Neural cell (in vitro differentiated cells): ENCODE measurements around the gene RBM4.

ENCODE experiments used
- EP300 ChIP-seq: fragments of 450-650 bp; conservative IDR thresholded peaks from 2 replicates; pipeline ENCODE4 v1.6.1; 2014; ENCODE audit warnings: antibody characterized with exemption, mild to moderate bottlenecking, moderate library complexity; ENCODE audit not compliant: poor library complexity, severe bottlenecking
- POLR2AphosphoS5 ChIP-seq: IDR thresholded peaks from 2 replicates; pipeline ENCODE4 v1.6.1; 2012
- TF ChIP-seq, protein P1 (sequence below): fragments of 450-650 bp; IDR thresholded peaks from 2 replicates; pipeline ENCODE4 v1.5.1; 2014; ENCODE audit warnings: antibody characterized with exemption, mild to moderate bottlenecking, moderate library complexity; ENCODE audit not compliant: poor library complexity, severe bottlenecking

DNA sequence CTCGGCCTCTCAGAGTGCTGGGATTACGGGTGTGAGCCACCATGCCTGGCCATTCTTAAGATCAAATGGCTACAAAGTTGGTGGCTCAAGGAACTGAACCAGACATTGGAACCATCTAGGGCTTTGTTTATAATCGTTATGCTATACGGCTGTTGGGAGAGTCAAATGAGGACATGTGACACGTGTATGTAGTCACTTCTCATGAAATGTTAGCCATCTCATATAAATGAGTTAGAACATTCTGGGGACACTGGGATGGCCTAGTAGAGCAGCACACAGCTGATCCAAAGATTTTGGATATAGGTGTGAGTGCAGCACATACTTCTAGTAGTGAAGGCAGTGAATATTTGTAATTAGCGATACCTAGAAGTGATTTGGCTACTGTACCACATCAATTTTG, 6.6 kb upstream of the RBM4 start:
- TF ChIP-seq, protein P1, sequence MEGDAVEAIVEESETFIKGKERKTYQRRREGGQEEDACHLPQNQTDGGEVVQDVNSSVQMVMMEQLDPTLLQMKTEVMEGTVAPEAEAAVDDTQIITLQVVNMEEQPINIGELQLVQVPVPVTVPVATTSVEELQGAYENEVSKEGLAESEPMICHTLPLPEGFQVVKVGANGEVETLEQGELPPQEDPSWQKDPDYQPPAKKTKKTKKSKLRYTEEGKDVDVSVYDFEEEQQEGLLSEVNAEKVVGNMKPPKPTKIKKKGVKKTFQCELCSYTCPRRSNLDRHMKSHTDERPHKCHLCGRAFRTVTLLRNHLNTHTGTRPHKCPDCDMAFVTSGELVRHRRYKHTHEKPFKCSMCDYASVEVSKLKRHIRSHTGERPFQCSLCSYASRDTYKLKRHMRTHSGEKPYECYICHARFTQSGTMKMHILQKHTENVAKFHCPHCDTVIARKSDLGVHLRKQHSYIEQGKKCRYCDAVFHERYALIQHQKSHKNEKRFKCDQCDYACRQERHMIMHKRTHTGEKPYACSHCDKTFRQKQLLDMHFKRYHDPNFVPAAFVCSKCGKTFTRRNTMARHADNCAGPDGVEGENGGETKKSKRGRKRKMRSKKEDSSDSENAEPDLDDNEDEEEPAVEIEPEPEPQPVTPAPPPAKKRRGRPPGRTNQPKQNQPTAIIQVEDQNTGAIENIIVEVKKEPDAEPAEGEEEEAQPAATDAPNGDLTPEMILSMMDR: no peak
- TF ChIP-seq POLR2AphosphoS5 (no peak), EP300 (no peak)
